HepG2 (cell line): ENCODE data around the gene FLT3LG. TPM values are rescaled to one million over a fixed set of nuclear protein-coding genes. Genes with fewer than 3 reads are reported as not detected.

Source experiments
- ATF2 ChIP-seq: sonication (generic); formaldehyde crosslinking; IDR thresholded peaks from 2 replicates; pipeline ENCODE4 v1.4.0; 2020; ENCODE audit warnings: missing genetic modification reagents
- CEBPZ ChIP-seq: IDR thresholded peaks from 2 replicates; pipeline ENCODE4 v1.6.1; 2012; ENCODE audit warnings: low read length, improper control_type of control experiment
- EP300 ChIP-seq, 3 experiments: sonication (generic) in 1 of 3; formaldehyde crosslinking in 1 of 3; IDR thresholded peaks; 2 replicates each; pipeline versions ENCODE4 v1.5.1 to v1.6.1; 2011 to 2020; ENCODE audit warnings: low read depth in 2 of 3, low read length in 2 of 3, borderline replicate concordance in 1 of 3, improper control_type of control experiment in 1 of 3, mild to moderate bottlenecking in 1 of 3, missing genetic modification reagents in 1 of 3, moderate library complexity in 1 of 3
- FOXC1 ChIP-seq: sonication (generic); formaldehyde crosslinking; IDR thresholded peaks from 2 replicates; pipeline ENCODE4 v1.8.0; 2022; ENCODE audit warnings: mild to moderate bottlenecking, missing genetic modification reagents, borderline replicate concordance
- FOXM1 ChIP-seq: sonication (generic); formaldehyde crosslinking; IDR thresholded peaks from 2 replicates; pipeline ENCODE4 v1.5.0; 2020; ENCODE audit warnings: missing genetic modification reagents
- GLI4 ChIP-seq: sonication (generic); formaldehyde crosslinking; IDR thresholded peaks from 2 replicates; pipeline ENCODE4 v1.5.1; 2020; ENCODE audit warnings: missing genetic modification reagents, mild to moderate bottlenecking, moderate library complexity, borderline replicate concordance
- MTA3 ChIP-seq: sonication (generic); formaldehyde crosslinking; IDR thresholded peaks from 2 replicates; pipeline ENCODE4 v1.4.0; 2020; ENCODE audit warnings: missing genetic modification reagents
- NCOA1 ChIP-seq: sonication (generic); formaldehyde crosslinking; IDR thresholded peaks from 2 replicates; pipeline ENCODE4 v1.9.0; 2021; ENCODE audit warnings: missing genetic modification reagents
- NR2C2 ChIP-seq: sonication (generic); formaldehyde crosslinking; IDR thresholded peaks from 2 replicates; pipeline ENCODE4 v1.4.0; 2020; ENCODE audit warnings: missing genetic modification reagents, mild to moderate bottlenecking, moderate library complexity, borderline replicate concordance
- PHF8 ChIP-seq: sonication (generic); formaldehyde crosslinking; IDR thresholded peaks from 2 replicates; pipeline ENCODE4 v1.5.0; 2020; ENCODE audit warnings: missing genetic modification reagents
- SMAD1 ChIP-seq: sonication (generic); formaldehyde crosslinking; IDR thresholded peaks from 2 replicates; pipeline ENCODE4 v1.4.0; 2020; ENCODE audit warnings: missing genetic modification reagents, low read depth, mild to moderate bottlenecking, borderline replicate concordance
- ZFP36L2 ChIP-seq: sonication (generic); formaldehyde crosslinking; IDR thresholded peaks from 2 replicates; pipeline ENCODE4 v1.4.0; 2020; ENCODE audit warnings: missing genetic modification reagents
- ZNF317 ChIP-seq: sonication (generic); formaldehyde crosslinking; IDR thresholded peaks from 2 replicates; pipeline ENCODE4 v1.5.0; 2020; ENCODE audit warnings: mild to moderate bottlenecking, missing genetic modification reagents
- ZNF318 ChIP-seq: sonication (generic); formaldehyde crosslinking; IDR thresholded peaks from 2 replicates; pipeline ENCODE4 v1.4.0; 2020; ENCODE audit warnings: mild to moderate bottlenecking, missing genetic modification reagents
- ZNF441 ChIP-seq: sonication (generic); formaldehyde crosslinking; IDR thresholded peaks from 2 replicates; pipeline ENCODE4 v1.7.0; 2021; ENCODE audit warnings: missing genetic modification reagents, borderline replicate concordance
- ZNF678 ChIP-seq: sonication (generic); formaldehyde crosslinking; IDR thresholded peaks from 2 replicates; pipeline ENCODE4 v1.4.0; 2020; ENCODE audit warnings: mild to moderate bottlenecking, missing genetic modification reagents
- polyA plus RNA-seq, 8 experiments: library from polyadenylated mRNA; depleted of rRNA in 3 of 8; stranded (reverse) in 7 of 8; unstranded in 1 of 8; fragments of >200 nt; fragmentation: Illumina TruSeq in 4 of 8; extraction: Trizol in 4 of 8; gene quantifications; 2 replicates each; pipeline versions ENCODE4 v1.2.1 to v1.2.3, GENCODE V29; 2011 to 2016; ENCODE audit warnings: low read depth in 4 of 8, missing spikeins in 1 of 8, mixed read lengths in 1 of 8; ENCODE audit not compliant: insufficient read depth in 1 of 8
- total RNA-seq, 5 experiments: library from RNA; depleted of rRNA; stranded (reverse); fragments of >200 nt; fragmentation: Illumina TruSeq; extraction: Trizol; gene quantifications; 2 replicates each; pipeline ENCODE4 v1.2.3, GENCODE V29; 2016; ENCODE audit warnings: low read depth in 1 of 5

The FLT3LG gene
- total and polyA plus RNA-seq, 2 of the 13 experiments (the other 11 are each of a cell fraction or from before 2014, with no cell fraction given) = 1.5 to 2.6 TPM

GRCh38 chr19:49453757-49454240, 20.2 kb upstream of the FLT3LG start (continued):
- no peak for TF ChIP-seq FOXM1 (CRISPR knock-in tag)
- TF ChIP-seq SMAD1 = no peak
- TF ChIP-seq NCOA1 = no peak
- TF ChIP-seq GLI4 (CRISPR knock-in tag) = no peak
- no peak for TF ChIP-seq ATF2
- no peak for TF ChIP-seq ZNF678 (CRISPR knock-in tag)
- no peak for TF ChIP-seq ZFP36L2 (CRISPR knock-in tag)
- no peak for TF ChIP-seq ZNF317 (CRISPR knock-in tag)
- no peak for TF ChIP-seq EP300 (IDR thresholded peaks at IDR 0.05; ENCODE audit: low read depth in 2 of 2, low read length in 2 of 2)
- no peak for TF ChIP-seq EP300 (CRISPR knock-in tag; IDR thresholded peaks at IDR 0.05; ENCODE audit: borderline replicate concordance)
- TF ChIP-seq ZNF441 (CRISPR knock-in tag) = no peak
- TF ChIP-seq NR2C2 (CRISPR knock-in tag) = 0 out of 2 replicates have a peak, but pooled peaks have one; percentile 13
- no peak for TF ChIP-seq ZNF318 (CRISPR knock-in tag)
- TF ChIP-seq CEBPZ = no peak
- no peak for TF ChIP-seq FOXC1
- no peak for TF ChIP-seq PHF8
- no peak for TF ChIP-seq MTA3 (CRISPR knock-in tag)
